ENCODE data around the gene GLYR1.

GRCh38 chr16:4873091-4873490 is 26.0 kb upstream of the GLYR1 start:
- TF ChIP-seq CTCF (IDR thresholded peaks at IDR 0.05) (no peak), POLR2A (IDR thresholded peaks at IDR 0.05; ENCODE audit: low read depth) (no peak)

All from esophagus muscularis mucosa (tissue), 3 donors.